HEK293 (cell line): ENCODE data around the gene MRPL46.

Experiments
- CTCF ChIA-PET: fragments of 350-600 bp; formaldehyde crosslinking; extraction: SDS; loops from one replicate; lab custom pipeline; 2021; ENCODE audit warnings: antibody characterized with exemption; lab: Yijun Ruan, JAX
- POLR2A ChIA-PET: fragments of 300-600 bp; formaldehyde crosslinking; extraction: SDS; loops from one replicate; lab custom pipeline; 2020; ENCODE audit warnings: antibody characterized with exemption, inconsistent platforms; lab: Yijun Ruan, JAX
- H3K27ac ChIP-seq: fragments of 200-500 bp; sonication (Bioruptor generic); 2 replicates; pipeline ENCODE4 v1.5.1; 2014; ENCODE audit warnings: low read depth, low read length, control low read depth, inconsistent platforms; ENCODE audit errors: extremely low read depth
- H3K36me3 ChIP-seq, 2 experiments: fragments of 200-500 bp in 1 of 2; sonication (Bioruptor generic) in 1 of 2; 1 replicate in 1 of 2; 2 replicates in 1 of 2; pipeline ENCODE4 v1.5.1; 2014 to 2017; ENCODE audit warnings: inconsistent platforms in 2 of 2, low read length in 2 of 2; ENCODE audit not compliant: control insufficient read depth in 2 of 2, insufficient read depth in 1 of 2
- H3K4me1 ChIP-seq: fragments of 200-500 bp; sonication (Bioruptor generic); 2 replicates; pipeline ENCODE4 v1.5.1; 2014; ENCODE audit warnings: mild to moderate bottlenecking, low read length, inconsistent platforms; ENCODE audit not compliant: control insufficient read depth, insufficient read depth
- H3K4me3 ChIP-seq: 2 replicates; pipeline ENCODE4 v1.5.1; 2011; ENCODE audit warnings: low read depth, mild to moderate bottlenecking, control low read depth, low read length, moderate library complexity
- H3K9me3 ChIP-seq: fragments of 200-500 bp; sonication (Bioruptor generic); 2 replicates; pipeline ENCODE4 v1.5.1; 2014; ENCODE audit warnings: low read depth, low read length, inconsistent platforms; ENCODE audit not compliant: control insufficient read depth, insufficient read depth
- AEBP2 ChIP-seq: fragments of 450-650 bp; formaldehyde crosslinking; IDR thresholded peaks from 2 replicates; pipeline ENCODE4 v1.5.1; 2016; ENCODE audit warnings: missing biosample characterization, missing genetic modification characterization, borderline replicate concordance
- ATF2 ChIP-seq: fragments of 450-650 bp; formaldehyde crosslinking; IDR thresholded peaks from 2 replicates; pipeline ENCODE4 v1.5.1; 2016; ENCODE audit warnings: missing biosample characterization, missing genetic modification characterization, low read depth
- ELK4 ChIP-seq: IDR thresholded peaks from 2 replicates; pipeline ENCODE4 v1.6.1; 2011; ENCODE audit warnings: mild to moderate bottlenecking, low read depth, low read length, borderline replicate concordance
- GFI1B ChIP-seq: fragments of 450-650 bp; formaldehyde crosslinking; IDR thresholded peaks from 2 replicates; pipeline ENCODE4 v1.5.1; 2016; ENCODE audit warnings: missing biosample characterization, missing genetic modification characterization
- GLI2 ChIP-seq: fragments of 450-650 bp; formaldehyde crosslinking; IDR thresholded peaks from 2 replicates; pipeline ENCODE4; 2017; ENCODE audit warnings: missing biosample characterization, missing genetic modification characterization, low read depth, borderline replicate concordance
- MYNN ChIP-seq: fragments of 450-650 bp; formaldehyde crosslinking; IDR thresholded peaks from 2 replicates; pipeline ENCODE4 v1.5.1; 2016; ENCODE audit warnings: missing biosample characterization, missing genetic modification characterization, borderline replicate concordance
- MZF1 ChIP-seq: fragments of 450-650 bp; formaldehyde crosslinking; IDR thresholded peaks from 2 replicates; pipeline ENCODE4 v1.5.1; 2017; ENCODE audit warnings: missing biosample characterization, missing genetic modification characterization, borderline replicate concordance
- REST ChIP-seq: fragments of 450-650 bp; formaldehyde crosslinking; IDR thresholded peaks from 2 replicates; pipeline ENCODE4 v1.5.1; 2016; ENCODE audit warnings: missing biosample characterization, missing genetic modification characterization
- SCRT2 ChIP-seq: fragments of 450-650 bp; formaldehyde crosslinking; IDR thresholded peaks from 2 replicates; pipeline ENCODE4 v1.5.1; 2016; ENCODE audit warnings: missing biosample characterization, missing genetic modification characterization
- SP7 ChIP-seq: fragments of 450-650 bp; formaldehyde crosslinking; IDR thresholded peaks from 2 replicates; pipeline ENCODE4 v1.5.1; 2016; ENCODE audit warnings: missing biosample characterization, missing genetic modification characterization
- WT1 ChIP-seq: fragments of 450-650 bp; formaldehyde crosslinking; IDR thresholded peaks from 2 replicates; pipeline ENCODE4 v1.5.1; 2016; ENCODE audit warnings: missing biosample characterization, missing genetic modification characterization
- ZFP3 ChIP-seq: fragments of 450-650 bp; formaldehyde crosslinking; IDR thresholded peaks from 2 replicates; pipeline ENCODE4 v1.5.1; 2016; ENCODE audit warnings: low read depth, missing biosample characterization, missing genetic modification characterization
- ZNF175 ChIP-seq: fragments of 450-650 bp; formaldehyde crosslinking; IDR thresholded peaks from 2 replicates; pipeline ENCODE4 v1.5.1; 2016; ENCODE audit warnings: missing biosample characterization, missing genetic modification characterization
- ZNF202 ChIP-seq: fragments of 450-650 bp; formaldehyde crosslinking; IDR thresholded peaks from 2 replicates; pipeline ENCODE4 v1.5.1; 2016; ENCODE audit warnings: missing biosample characterization, missing genetic modification characterization, borderline replicate concordance
- ZNF214 ChIP-seq: fragments of 450-650 bp; formaldehyde crosslinking; IDR thresholded peaks from 2 replicates; pipeline ENCODE4 v1.5.1; 2017; ENCODE audit warnings: missing biosample characterization, mild to moderate bottlenecking, missing genetic modification characterization, borderline replicate concordance
- ZNF513 ChIP-seq: fragments of 450-650 bp; IDR thresholded peaks from 2 replicates; pipeline ENCODE4 v1.5.1; 2018; ENCODE audit warnings: missing biosample characterization, missing genetic modification characterization
- ZNF544 ChIP-seq: fragments of 450-650 bp; formaldehyde crosslinking; IDR thresholded peaks from 2 replicates; pipeline ENCODE4 v1.5.0; 2017; ENCODE audit warnings: missing biosample characterization, missing genetic modification characterization
- ZNF555 ChIP-seq: fragments of 450-650 bp; formaldehyde crosslinking; conservative IDR thresholded peaks from 2 replicates; pipeline ENCODE4 v1.5.1; 2017; ENCODE audit warnings: missing biosample characterization, mild to moderate bottlenecking, missing genetic modification characterization, inconsistent platforms
- ZNF600 ChIP-seq: fragments of 450-650 bp; formaldehyde crosslinking; IDR thresholded peaks from 2 replicates; pipeline ENCODE4 v1.5.1; 2016; ENCODE audit warnings: missing biosample characterization, missing genetic modification characterization
- ZNF677 ChIP-seq: fragments of 450-650 bp; IDR thresholded peaks from 2 replicates; pipeline ENCODE4 v1.5.0; 2018; ENCODE audit warnings: missing biosample characterization, mild to moderate bottlenecking, missing genetic modification characterization, moderate library complexity
- ZNF707 ChIP-seq: fragments of 450-650 bp; formaldehyde crosslinking; IDR thresholded peaks from 2 replicates; pipeline ENCODE4 v1.5.1; 2016; ENCODE audit warnings: missing biosample characterization, missing genetic modification characterization

The MRPL46 gene

GRCh38 chr15:88498996-88499395 is 31.8 kb upstream of the MRPL46 start:
- Histone ChIP-seq H3K4me1 (no peaks in the 10 kb centered on the region), H3K27ac (no peak overlapping the region)
- CTCF ChIA-PET, result interaction anchor here (0.6 kb wide), 1 partner anchor 415 kb away, joined by 3 read pairs; no protein-coding TSS in a partner anchor

GRCh38 chr15:88497109-88497765 is 30.0 kb upstream of the MRPL46 start:
- H3K4me1 ChIP-seq, result no peaks in the 10 kb centered on the region
- H3K27ac ChIP-seq, result no peak overlapping the region
- TF ChIP-seq ZNF544, result no peak
- TF ChIP-seq ZNF513 (tag by site-specific recombination), result no peak
- TF ChIP-seq ATF2, result no peak
- TF ChIP-seq ZNF707 (tag by site-specific recombination), result no peak
- TF ChIP-seq ZNF677 (tag by site-specific recombination), result no peak
- TF ChIP-seq WT1 (tag by site-specific recombination), result no peak
- TF ChIP-seq AEBP2, result no peak
- no peak for TF ChIP-seq GFI1B (tag by site-specific recombination)
- no peak for TF ChIP-seq ZNF175 (tag by site-specific recombination)
- TF ChIP-seq ZNF600 (tag by site-specific recombination), result no peak
- TF ChIP-seq ZNF555 (tag by site-specific recombination), result no peak
- POLR2A ChIA-PET, result no interaction called here
- CTCF ChIA-PET, result no interaction called here
- H3K9me3 ChIP-seq, result no peaks in the 10 kb centered on the region
- H3K4me3 ChIP-seq, result no peak overlapping the region
- peaks cover 0 to 3% of the 10 kb centered on the region in 2 experiments; a peak in 1 of 3 replicates for H3K36me3 ChIP-seq

More at GRCh38 chr15:88498996-88499395, 31.8 kb upstream of the MRPL46 start:
- POLR2A ChIA-PET, result no interaction called here
- peaks cover 6 to 9% of the 10 kb centered on the region in 2 experiments; a peak in 2 of 3 replicates for H3K36me3 ChIP-seq
- TF ChIP-seq ZFP3, result no peak
- TF ChIP-seq SCRT2 (tag by site-specific recombination), result peak; percentile 41; the same call in 1 of the 2 replicates
- no peak for TF ChIP-seq SP7 (tag by site-specific recombination)
- no peak for TF ChIP-seq ELK4
- H3K9me3 ChIP-seq, result no peaks in the 10 kb centered on the region
- no peak overlapping the region for H3K4me3 ChIP-seq

GRCh38 chr15:88493844-88494243 is 26.7 kb upstream of the MRPL46 start:
- POLR2A ChIA-PET, result no interaction called here
- CTCF ChIA-PET, result no interaction called here
- no peak overlapping the region for H3K4me3 ChIP-seq
- H3K9me3 ChIP-seq, result no peaks in the 10 kb centered on the region
- H3K27ac ChIP-seq, result no peak overlapping the region
- no peaks in the 10 kb centered on the region for H3K4me1 ChIP-seq
- H3K36me3 ChIP-seq, result peaks cover 0 to 3% of the 10 kb centered on the region in 2 experiments; a peak in 1 of 3 replicates
- TF ChIP-seq ZNF214 (tag by site-specific recombination) (no peak), ZNF202 (tag by site-specific recombination) (no peak), MZF1 (no peak), MYNN (tag by site-specific recombination) (no peak), GLI2 (tag by site-specific recombination) (no peak), REST (no peak)
